Nephron (organoid): ENCODE measurements around the gene POPDC3.

Source experiments
- H3K27ac Mint-ChIP-seq, 3 experiments: 2 replicates each; pipeline ENCODE4 v1.8.0; 2020; ENCODE audit warnings: mixed read lengths in 3 of 3, mild to moderate bottlenecking in 2 of 3, moderate library complexity in 1 of 3
- H3K27me3 Mint-ChIP-seq: 2 replicates; pipeline ENCODE4 v1.8.0; 2021; ENCODE audit warnings: low read depth, mild to moderate bottlenecking, moderate library complexity, mixed read lengths
- H3K36me3 Mint-ChIP-seq: 2 replicates; pipeline ENCODE4 v1.8.0; 2020; ENCODE audit warnings: low read depth, mixed read lengths
- H3K4me1 Mint-ChIP-seq: 2 replicates; pipeline ENCODE4 v1.8.0; 2020; ENCODE audit warnings: mixed read lengths
- H3K4me3 Mint-ChIP-seq, 3 experiments: 2 replicates each; pipeline ENCODE4 v1.8.0; 2020; ENCODE audit warnings: mild to moderate bottlenecking in 3 of 3, mixed read lengths in 3 of 3, moderate library complexity in 2 of 3
- H3K9me3 Mint-ChIP-seq: 2 replicates; pipeline ENCODE4 v1.8.0; 2020; ENCODE audit warnings: mixed read lengths
- TF ChIP-seq, protein P1 (sequence below), 3 experiments: fragments of 200-600 bp; sonication (generic); IDR thresholded peaks; one replicate each; pipeline ENCODE4 v1.5.0; 2021; ENCODE audit warnings: antibody characterized with exemption in 3 of 3; ENCODE audit not compliant: unreplicated experiment in 3 of 3

Gene POPDC3

DNA sequence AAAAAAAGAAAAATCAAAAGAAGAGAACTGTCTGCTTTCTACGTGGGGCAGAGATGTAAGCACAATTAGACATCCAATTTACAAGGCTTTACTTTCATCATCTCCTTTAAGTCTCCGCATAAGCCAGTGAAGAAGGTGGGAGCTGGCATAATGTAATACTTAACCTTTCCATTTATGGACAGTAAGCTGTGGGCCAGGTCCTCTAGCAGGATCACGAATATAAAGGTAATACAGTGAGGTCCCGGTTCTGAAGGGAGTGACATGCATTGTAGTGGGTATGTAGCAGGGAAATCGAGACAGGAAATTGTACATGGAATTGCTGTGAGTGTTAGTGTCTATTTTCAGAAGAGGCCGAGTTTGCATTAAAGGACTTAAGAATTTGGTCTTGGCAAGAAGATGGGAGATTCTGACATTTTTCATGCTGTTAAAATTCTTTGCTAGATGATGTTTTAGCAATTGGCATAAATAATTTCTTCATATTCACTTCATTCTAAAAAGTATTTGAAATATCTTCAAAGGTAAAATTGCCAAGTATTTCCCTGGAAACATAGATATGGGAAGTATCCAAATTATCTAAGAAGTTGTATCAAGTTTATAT, 20.4 kb upstream of the POPDC3 start:
- Mint-ChIP-seq H3K9me3 (peaks cover 11% of the 10 kb centered on the region), H3K36me3 (no peaks in the 10 kb centered on the region), H3K4me3 (no peak overlapping the region), H3K27me3 (no peaks in the 10 kb centered on the region), H3K27ac (no peak overlapping the region), H3K4me1 (peaks cover 12% of the 10 kb centered on the region)
- TF ChIP-seq, protein P1, sequence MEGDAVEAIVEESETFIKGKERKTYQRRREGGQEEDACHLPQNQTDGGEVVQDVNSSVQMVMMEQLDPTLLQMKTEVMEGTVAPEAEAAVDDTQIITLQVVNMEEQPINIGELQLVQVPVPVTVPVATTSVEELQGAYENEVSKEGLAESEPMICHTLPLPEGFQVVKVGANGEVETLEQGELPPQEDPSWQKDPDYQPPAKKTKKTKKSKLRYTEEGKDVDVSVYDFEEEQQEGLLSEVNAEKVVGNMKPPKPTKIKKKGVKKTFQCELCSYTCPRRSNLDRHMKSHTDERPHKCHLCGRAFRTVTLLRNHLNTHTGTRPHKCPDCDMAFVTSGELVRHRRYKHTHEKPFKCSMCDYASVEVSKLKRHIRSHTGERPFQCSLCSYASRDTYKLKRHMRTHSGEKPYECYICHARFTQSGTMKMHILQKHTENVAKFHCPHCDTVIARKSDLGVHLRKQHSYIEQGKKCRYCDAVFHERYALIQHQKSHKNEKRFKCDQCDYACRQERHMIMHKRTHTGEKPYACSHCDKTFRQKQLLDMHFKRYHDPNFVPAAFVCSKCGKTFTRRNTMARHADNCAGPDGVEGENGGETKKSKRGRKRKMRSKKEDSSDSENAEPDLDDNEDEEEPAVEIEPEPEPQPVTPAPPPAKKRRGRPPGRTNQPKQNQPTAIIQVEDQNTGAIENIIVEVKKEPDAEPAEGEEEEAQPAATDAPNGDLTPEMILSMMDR (IDR thresholded peaks at IDR 0.05; ENCODE audit: unreplicated experiment in 3 of 3), result no peak

DNA sequence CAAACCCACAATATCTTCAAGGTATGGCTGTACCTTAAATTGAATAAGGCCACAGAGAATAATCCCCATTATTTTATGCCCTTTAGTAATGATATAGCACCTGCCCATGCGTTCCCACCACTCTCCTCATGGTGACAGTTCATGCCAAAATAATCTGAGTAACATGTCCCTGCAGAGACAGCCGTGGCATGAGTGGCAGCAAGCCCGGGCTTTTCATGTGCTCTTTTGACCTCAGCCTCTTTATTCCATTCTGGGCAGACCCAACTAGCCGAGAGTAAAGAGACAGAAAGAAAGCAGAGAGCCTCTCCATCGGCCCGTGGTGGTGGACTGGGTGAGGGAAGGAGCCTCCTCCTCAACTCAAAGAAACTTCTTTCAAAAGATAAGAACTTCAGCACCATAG, 19.9 kb upstream of the POPDC3 start:
- H3K4me3 Mint-ChIP-seq, result no peak overlapping the region
- TF ChIP-seq, protein P1 (IDR thresholded peaks at IDR 0.05; ENCODE audit: unreplicated experiment in 3 of 3), result no peak
- peaks cover 12% of the 10 kb centered on the region for H3K9me3 Mint-ChIP-seq
- no peaks in the 10 kb centered on the region for H3K36me3 Mint-ChIP-seq
- H3K27ac Mint-ChIP-seq, result no peak overlapping the region
- H3K4me1 Mint-ChIP-seq, result peaks cover 8% of the 10 kb centered on the region
- H3K27me3 Mint-ChIP-seq, result no peaks in the 10 kb centered on the region

DNA sequence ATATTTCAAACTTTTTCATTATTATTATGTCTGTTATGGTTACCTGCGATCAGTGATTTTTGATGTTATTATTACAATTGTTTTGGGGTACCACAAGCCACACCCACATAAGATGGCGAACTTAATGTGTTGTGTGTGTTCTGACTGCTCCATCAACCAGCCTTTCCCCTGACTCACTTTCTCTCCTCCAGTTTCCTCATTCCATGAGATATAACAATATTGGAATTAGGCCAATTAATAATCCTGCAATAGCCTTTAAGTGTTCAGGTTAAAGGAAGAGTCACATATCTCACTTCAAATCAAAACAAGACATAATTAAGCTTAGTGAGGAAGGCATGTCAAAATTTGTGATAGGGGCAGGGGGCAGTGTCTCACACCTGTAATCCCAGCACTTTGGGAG, 16.3 kb upstream of the POPDC3 start:
- TF ChIP-seq, protein P1 (IDR thresholded peaks at IDR 0.05; ENCODE audit: unreplicated experiment in 3 of 3), result no peak
- Mint-ChIP-seq H3K9me3 (peaks cover 12% of the 10 kb centered on the region), H3K27me3 (no peaks in the 10 kb centered on the region), H3K4me1 (no peaks in the 10 kb centered on the region), H3K36me3 (no peaks in the 10 kb centered on the region), H3K27ac (no peak overlapping the region), H3K4me3 (no peak overlapping the region)

DNA sequence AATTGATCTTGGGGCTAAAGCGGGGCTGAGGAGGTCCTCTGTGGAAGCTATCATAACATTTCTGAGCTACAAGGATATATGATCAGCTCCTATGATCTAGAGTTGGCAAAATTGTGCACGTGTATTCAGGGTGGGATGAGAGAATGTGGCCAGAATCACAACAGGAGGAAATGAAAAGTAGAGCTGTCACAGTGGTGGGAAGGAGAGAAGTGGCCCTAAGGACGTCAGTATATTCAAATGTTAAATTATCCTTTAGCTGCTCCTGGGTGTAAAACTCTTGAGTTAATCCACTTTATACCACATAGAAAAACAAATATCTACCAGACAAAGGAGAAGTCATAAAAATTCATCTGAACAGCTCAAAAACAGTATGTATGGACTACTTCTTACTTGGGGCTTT, 14.8 kb upstream of the POPDC3 start:
- peaks cover 1% of the 10 kb centered on the region for H3K4me1 Mint-ChIP-seq
- TF ChIP-seq, protein P1 (IDR thresholded peaks at IDR 0.05; ENCODE audit: unreplicated experiment in 3 of 3), result no peak
- no peaks in the 10 kb centered on the region for H3K36me3 Mint-ChIP-seq
- H3K27ac Mint-ChIP-seq, result no peak overlapping the region
- peaks cover 9% of the 10 kb centered on the region for H3K9me3 Mint-ChIP-seq
- H3K27me3 Mint-ChIP-seq, result no peaks in the 10 kb centered on the region
- H3K4me3 Mint-ChIP-seq, result no peak overlapping the region

DNA sequence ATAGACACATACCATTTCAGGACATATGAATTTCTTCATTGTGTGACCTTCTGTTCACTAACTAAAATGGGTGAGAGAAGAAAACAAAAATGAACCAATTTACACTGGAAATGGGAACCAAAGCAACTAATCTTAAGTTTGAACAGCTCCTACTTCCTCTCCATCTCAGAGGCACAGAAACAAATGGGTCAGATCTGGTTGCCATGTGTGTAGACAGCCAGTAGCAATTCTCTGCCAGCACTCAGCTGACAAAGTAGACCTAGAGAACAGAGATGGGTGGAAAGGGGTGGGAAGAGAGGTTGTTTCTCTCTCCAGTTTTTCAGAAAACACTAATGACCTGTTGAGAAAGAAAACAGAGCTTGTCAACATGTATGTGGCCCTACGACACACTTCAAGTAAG, 14.3 kb upstream of the POPDC3 start:
- H3K27ac Mint-ChIP-seq, result no peak overlapping the region
- H3K4me3 Mint-ChIP-seq, result no peak overlapping the region
- H3K9me3 Mint-ChIP-seq, result peaks cover 9% of the 10 kb centered on the region
- no peaks in the 10 kb centered on the region for H3K27me3 Mint-ChIP-seq
- H3K36me3 Mint-ChIP-seq, result no peaks in the 10 kb centered on the region
- TF ChIP-seq, protein P1 (IDR thresholded peaks at IDR 0.05; ENCODE audit: unreplicated experiment in 3 of 3), result no peak
- peaks cover 6% of the 10 kb centered on the region for H3K4me1 Mint-ChIP-seq

DNA sequence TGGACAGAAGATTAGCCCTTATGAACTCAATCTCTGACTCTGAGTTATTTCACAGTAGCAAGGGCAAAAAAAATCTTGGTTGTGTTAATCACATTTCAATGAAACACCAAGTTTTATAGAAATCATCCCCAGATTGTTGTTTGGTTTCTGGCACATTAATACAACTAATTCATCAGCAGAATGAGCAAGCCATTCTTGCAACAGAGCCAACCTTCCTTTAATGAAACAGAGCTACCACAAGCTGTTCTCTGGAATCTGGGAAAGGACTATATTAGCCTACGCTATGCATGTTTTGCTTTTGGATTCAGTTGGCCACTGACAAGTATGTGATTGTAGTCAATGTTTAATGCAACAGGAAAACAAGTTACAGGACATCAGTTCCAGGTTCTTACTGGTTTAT, 13.8 kb upstream of the POPDC3 start:
- Mint-ChIP-seq H3K4me1 (peaks cover 6% of the 10 kb centered on the region), H3K27me3 (no peaks in the 10 kb centered on the region), H3K4me3 (no peak overlapping the region), H3K36me3 (no peaks in the 10 kb centered on the region), H3K9me3 (peaks cover 8% of the 10 kb centered on the region), H3K27ac (no peak overlapping the region)
- TF ChIP-seq, protein P1 (IDR thresholded peaks at IDR 0.05; ENCODE audit: unreplicated experiment in 3 of 3), result no peak
